Activated T-cell treated with anti-CD3 and anti-CD28 coated beads, Interleukin-2, amount 50 U/mL, for 4 hours (primary cell): ENCODE results near the gene ALPI. TPM values are rescaled to one million over a fixed set of nuclear protein-coding genes. Genes with fewer than 3 reads are reported as not detected.

ENCODE experiments used
- total RNA-seq, 3 donors: library from RNA; stranded (reverse); gene quantifications; one replicate each; pipeline ENCODE4 v1.2.1, GENCODE V29; 2021

Gene ALPI
- total RNA-seq, 3 donors from 2014 or later, result not detected

Other genes starting within 250 kb of the ALPI start
- gene ALPP, start 77.4 kb upstream of the ALPI start, total RNA-seq, result not detected
- gene ALPG, start 49.3 kb upstream of the ALPI start, total RNA-seq, result not detected
- under 1 TPM; 0.16 to 0.20 (median 0.19) TPM for gene ECEL1, start 31.7 kb downstream of the ALPI start, total RNA-seq
- not detected for gene PRSS56, start 64.2 kb downstream of the ALPI start, total RNA-seq
- gene CHRND, start 70.0 kb downstream of the ALPI start, total RNA-seq, result not detected
- not detected for gene CHRNG, start 83.5 kb downstream of the ALPI start, total RNA-seq
- gene TIGD1, start 94.4 kb downstream of the ALPI start, total RNA-seq, result 10 to 100 TPM; 10.5 to 11.7 (median 11.5) TPM
- 10 to 100 TPM; 67.8 to 77.2 (median 76.9) TPM for gene EIF4E2, start 94.5 kb downstream of the ALPI start, total RNA-seq
- gene EFHD1, start 177.5 kb downstream of the ALPI start, total RNA-seq, result under 1 TPM; 0.16 to 0.69 (median 0.35) TPM
- 10 to 100 TPM; 44.1 to 53.7 (median 47.4) TPM for gene GIGYF2, start 241.2 kb downstream of the ALPI start, total RNA-seq